Activated T-cell treated with anti-CD3 and anti-CD28 coated beads for 48 hours (primary cell): ENCODE measurements around the gene EYA2.

ENCODE experiments used
- DNase-seq: peaks from one replicate; pipeline ENCODE4 v3.0.0-alpha.2; 2020; ENCODE audit warnings: low read depth

Gene EYA2

DNA sequence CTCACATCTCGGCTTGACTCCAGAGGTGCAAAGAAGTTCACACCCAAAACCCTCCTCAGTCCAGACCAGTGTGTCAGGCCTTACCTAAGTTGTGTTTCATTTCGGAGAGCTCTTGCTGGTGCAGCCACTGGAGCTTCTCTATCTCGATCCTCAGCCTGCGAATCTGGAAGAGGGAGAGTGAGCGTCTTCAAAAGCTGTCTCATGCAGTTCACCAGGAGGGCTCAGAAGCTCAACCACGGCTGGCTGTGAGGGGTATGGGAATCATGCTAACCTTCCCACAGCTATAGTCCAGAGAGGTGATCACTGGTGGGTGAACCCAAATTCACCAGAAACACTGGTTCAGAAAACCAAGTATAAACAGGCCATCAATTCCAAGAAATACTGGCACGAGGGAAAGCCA, 332.5 kb downstream of the EYA2 start:
- DNase-seq: no peak

- no peak for DNase-seq
Observed at GRCh38 chr20:47227576-47227975, 332.9 kb downstream of the EYA2 start.

GRCh38 chr20:47228654-47229053, 334.0 kb downstream of the EYA2 start:
- no peak for DNase-seq

GRCh38 chr20:47230811-47231256, 336.2 kb downstream of the EYA2 start:
- no peak for DNase-seq

DNA sequence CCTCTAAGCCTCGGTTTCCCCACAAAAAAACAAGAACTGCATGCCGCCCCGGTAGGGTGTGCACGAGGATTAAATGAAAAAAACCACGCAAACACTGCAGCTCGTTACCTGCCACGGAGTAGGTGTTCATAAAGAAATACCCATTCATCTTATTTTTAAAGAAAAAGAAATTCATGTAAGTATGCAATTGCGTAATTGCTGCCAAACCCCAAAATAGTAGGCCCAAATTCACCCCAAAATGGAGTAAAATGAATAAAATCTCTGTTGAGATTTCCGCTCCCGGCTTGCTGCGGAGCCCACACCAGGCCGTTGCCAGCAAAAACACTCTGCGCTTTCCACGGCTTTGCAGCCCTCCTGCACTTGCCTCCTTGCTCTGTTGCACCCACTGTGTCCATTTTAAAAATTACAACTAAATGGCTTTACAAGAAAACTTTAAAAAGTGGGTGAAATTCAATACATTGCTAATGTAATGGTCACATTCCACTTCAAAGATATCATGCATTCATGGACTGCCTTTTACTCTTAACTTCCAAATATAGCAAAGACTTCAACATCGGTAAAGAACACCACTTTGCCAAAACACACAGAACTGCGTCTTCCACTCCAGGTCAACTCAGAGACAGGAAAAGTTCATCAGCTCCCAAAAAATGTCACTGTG, 336.9 kb downstream of the EYA2 start:
- DNase-seq: no peak

DNA sequence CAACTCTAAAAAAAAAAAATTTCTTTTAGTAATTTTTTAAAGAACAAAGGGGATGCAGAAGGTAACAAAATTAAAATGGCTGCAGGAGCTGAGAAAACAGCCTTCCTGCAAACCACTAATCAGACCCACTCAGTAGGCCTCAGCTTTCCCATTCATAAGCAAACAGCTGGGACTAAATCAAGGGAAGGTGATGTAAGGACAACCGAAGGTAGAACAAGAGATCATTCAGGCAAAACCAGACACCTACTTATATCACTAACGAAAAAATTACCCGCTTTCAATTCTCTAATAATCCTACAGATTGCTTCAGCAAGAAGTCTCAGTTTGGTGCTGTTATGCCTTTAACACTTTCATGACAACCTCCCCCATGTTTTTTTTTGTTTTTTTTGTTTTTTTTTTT, 337.9 kb downstream of the EYA2 start:
- DNase-seq: no peak

GRCh38 chr20:47233333-47234188, 338.9 kb downstream of the EYA2 start:
- DNase-seq: no peak

- DNase-seq: no peak
Observed at GRCh38 chr20:47235111-47235510, 340.5 kb downstream of the EYA2 start.

- no peak for DNase-seq
Observed at GRCh38 chr20:47235853-47236638, 341.4 kb downstream of the EYA2 start.

DNA sequence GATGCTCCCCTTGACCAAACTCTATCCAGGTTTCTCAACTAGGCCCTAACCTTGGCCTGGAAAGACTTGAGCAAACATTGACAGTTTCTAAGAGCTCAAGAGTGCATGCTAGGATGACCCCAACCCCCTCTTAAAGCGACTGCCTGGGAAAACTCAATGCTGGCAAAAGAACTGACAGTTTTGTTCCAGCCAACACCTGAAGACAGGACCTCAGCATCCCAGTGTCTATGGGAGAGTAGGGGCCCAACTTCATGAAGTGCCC, 341.9 kb downstream of the EYA2 start:
- no peak for DNase-seq

DNA sequence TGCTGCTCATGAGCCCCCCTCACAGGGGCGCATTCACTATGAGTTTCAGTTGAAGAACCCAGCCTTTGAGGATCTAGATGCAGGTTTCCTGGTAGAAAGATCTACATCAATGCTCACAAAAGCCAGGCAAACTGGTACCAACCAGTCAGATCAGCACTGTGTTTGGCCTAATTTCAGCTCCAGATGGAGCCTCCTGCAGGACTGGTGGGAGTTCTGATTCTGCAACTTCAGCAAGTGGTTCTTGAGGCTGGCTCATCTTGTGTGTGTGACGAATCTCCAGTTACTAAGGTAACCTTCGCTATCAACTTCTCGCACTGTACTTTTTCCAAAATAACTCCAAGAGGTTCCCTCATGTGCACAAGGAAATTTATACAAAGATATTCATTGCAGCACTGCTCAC, 343.1 kb downstream of the EYA2 start:
- DNase-seq: no peak
